Right ventricle myocardium superior (tissue), 1 donor: ENCODE results near the gene PRKCQ. TPM values are rescaled to one million over a fixed set of nuclear protein-coding genes. Genes with fewer than 3 reads are reported as not detected.
"Not testable (repeated sequence)": the region's sequence is repeated elsewhere in the genome, so short reads cannot be mapped to it uniquely, and the experiment has no call there.

Source experiments
- ATAC-seq: fragments of 200-7000 bp; cut with Tn5 transposase; one replicate; pipeline ENCODE4 v1.9.1; 2020; ENCODE audit warnings: mild to moderate bottlenecking; ENCODE audit not compliant: poor library complexity
- DNase-seq: peaks from one replicate; pipeline ENCODE4 v3.0.0-alpha.2; 2020
- intact Hi-C: fragments of 100-400 bp; cut with DNase I; formaldehyde crosslinking; loops from one replicate; pipeline ENCODE4 v1.11.2; 2022
- total RNA-seq: library from RNA; stranded (reverse); fragmentation: NEBNext Ultra II Directional; extraction: Animal tissue kit (Norgen Biotek cat#: 25700); gene quantifications from one replicate; pipeline ENCODE4 v1.2.1, GENCODE V29; 2021
- donor health status: DM: no; HTN: yes; CAD: no; lungs with severe emphysema.

Gene PRKCQ
- total RNA-seq, 1 donor from 2014 or later: 0.30 TPM

GRCh38 chr10:6600224-6600987 lies 20.3 kb upstream of the PRKCQ start:
- DNase-seq (no peak), ATAC-seq (no peak)
- intact Hi-C loops: no loop called here

- ATAC-seq: no peak
- intact Hi-C loops: no loop called here
- DNase-seq: no peak
These were observed 18.6 kb upstream of the PRKCQ start for GRCh38 chr10:6598679-6599078.

GRCh38 chr10:6597478-6597877 lies 17.4 kb upstream of the PRKCQ start:
- intact Hi-C loops: no loop called here
- no peak for ATAC-seq
- DNase-seq: no peak

- no peak for DNase-seq
- intact Hi-C loops: no loop called here
- no peak for ATAC-seq
These were observed 15.4 kb upstream of the PRKCQ start for GRCh38 chr10:6595499-6595898.

GRCh38 chr10:6593241-6593671 lies 13.2 kb upstream of the PRKCQ start:
- no peak for ATAC-seq
- no peak for DNase-seq
- intact Hi-C loops: no loop called here

- DNase-seq (no peak), ATAC-seq (no peak)
- intact Hi-C loops: no loop called here
These were observed 12.0 kb upstream of the PRKCQ start for GRCh38 chr10:6592080-6592479.

- intact Hi-C loops: no loop called here
- no peak for ATAC-seq
- no peak for DNase-seq
These were observed 11.6 kb upstream of the PRKCQ start for GRCh38 chr10:6591668-6592067.

GRCh38 chr10:6590100-6590499 lies 10.0 kb upstream of the PRKCQ start:
- ATAC-seq (no peak), DNase-seq (no peak)
- intact Hi-C loops: no loop called here

GRCh38 chr10:6589287-6590094 lies 9.4 kb upstream of the PRKCQ start:
- intact Hi-C loops: no loop called here
- no peak for DNase-seq

GRCh38 chr10:6588845-6589244 lies 8.8 kb upstream of the PRKCQ start:
- DNase-seq (no peak), ATAC-seq (no peak)
- intact Hi-C loops: no loop called here

More at GRCh38 chr10:6589287-6590094, 9.4 kb upstream of the PRKCQ start:
- ATAC-seq: no peak

- DNase-seq (no peak), ATAC-seq (no peak)
- intact Hi-C loops: no loop called here
These were observed 8.0 kb upstream of the PRKCQ start for GRCh38 chr10:6588082-6588481.

GRCh38 chr10:6586501-6586900 lies 6.4 kb upstream of the PRKCQ start:
- ATAC-seq (no peak), DNase-seq (no peak)
- intact Hi-C loops: no loop called here

- intact Hi-C loops: no loop called here
- no peak for ATAC-seq
- no peak for DNase-seq
These were observed 3.4 kb upstream of the PRKCQ start for GRCh38 chr10:6583447-6583846.

- intact Hi-C loops, DNase-seq, ATAC-seq: not testable (repeated sequence)
These were observed 2.8 kb upstream of the PRKCQ start for GRCh38 chr10:6582913-6583312.

GRCh38 chr10:6582298-6582697 lies 2.2 kb upstream of the PRKCQ start:
- ATAC-seq (no peak), DNase-seq (no peak)
- intact Hi-C loops: no loop called here

- ATAC-seq: no peak
- intact Hi-C loops: no loop called here
These were observed 1.7 kb upstream of the PRKCQ start for GRCh38 chr10:6581778-6582228.

GRCh38 chr10:6581223-6581622 lies 1.1 kb upstream of the PRKCQ start:
- DNase-seq, intact Hi-C loops, ATAC-seq: not testable (repeated sequence)

More at GRCh38 chr10:6581778-6582228, 1.7 kb upstream of the PRKCQ start:
- no peak for DNase-seq

- DNase-seq (peak; percentile 77), ATAC-seq (peak; percentile 96)
- intact Hi-C loops: no loop called here
These were observed 378 bp upstream of the PRKCQ start for GRCh38 chr10:6580279-6581029.

GRCh38 chr10:6579183-6579903 lies 733 bp downstream of the PRKCQ start:
- intact Hi-C loops: no loop called here
- ATAC-seq: no peak
- no peak for DNase-seq
